Measurements from ENCODE around the gene ZNF236. TPM values are rescaled to one million over a fixed set of nuclear protein-coding genes. Genes with fewer than 3 reads are reported as not detected.

Gene ZNF236
- total and polyA plus RNA-seq, 10 of the 15 experiments (the other 5 are each of a cell fraction or from before 2014, with no cell fraction given) = 1.0 to 14.4 (median 5.9) TPM

DNA sequence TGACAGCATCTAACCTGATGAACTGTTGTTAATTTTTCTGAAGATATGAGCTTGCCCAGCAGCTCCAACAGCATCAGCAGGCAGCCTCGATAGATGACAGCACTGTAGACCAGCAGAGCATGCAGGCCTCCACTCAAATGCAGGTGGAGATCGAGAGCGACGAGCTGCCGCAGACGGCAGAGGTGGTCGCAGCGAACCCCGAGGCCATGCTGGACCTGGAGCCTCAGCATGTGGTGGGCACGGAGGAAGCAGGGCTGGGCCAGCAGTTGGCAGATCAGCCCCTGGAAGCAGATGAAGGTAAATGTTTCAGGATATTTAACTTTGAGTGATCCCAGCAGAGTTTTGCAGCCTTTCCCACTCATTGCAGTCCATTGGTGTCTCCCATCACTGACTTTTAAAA, 85.9 kb downstream of the ZNF236 start:
- H3K79me2 ChIP-seq (ENCODE audit: control insufficient read depth, insufficient read depth, low read length) = no peaks in the 10 kb centered on the region
- H3K4me3 ChIP-seq = no peak overlapping the region
- TF ChIP-seq TAF1 (IDR thresholded peaks at IDR 0.05; ENCODE audit: borderline replicate concordance, low read depth, low read length) = no peak
- no peak for TF ChIP-seq NR2F1 (conservative IDR thresholded peaks at IDR 0.05)
- TF ChIP-seq RFX5 (IDR thresholded peaks at IDR 0.05; ENCODE audit: low read depth, low read length) = no peak
- TF ChIP-seq, protein P1, sequence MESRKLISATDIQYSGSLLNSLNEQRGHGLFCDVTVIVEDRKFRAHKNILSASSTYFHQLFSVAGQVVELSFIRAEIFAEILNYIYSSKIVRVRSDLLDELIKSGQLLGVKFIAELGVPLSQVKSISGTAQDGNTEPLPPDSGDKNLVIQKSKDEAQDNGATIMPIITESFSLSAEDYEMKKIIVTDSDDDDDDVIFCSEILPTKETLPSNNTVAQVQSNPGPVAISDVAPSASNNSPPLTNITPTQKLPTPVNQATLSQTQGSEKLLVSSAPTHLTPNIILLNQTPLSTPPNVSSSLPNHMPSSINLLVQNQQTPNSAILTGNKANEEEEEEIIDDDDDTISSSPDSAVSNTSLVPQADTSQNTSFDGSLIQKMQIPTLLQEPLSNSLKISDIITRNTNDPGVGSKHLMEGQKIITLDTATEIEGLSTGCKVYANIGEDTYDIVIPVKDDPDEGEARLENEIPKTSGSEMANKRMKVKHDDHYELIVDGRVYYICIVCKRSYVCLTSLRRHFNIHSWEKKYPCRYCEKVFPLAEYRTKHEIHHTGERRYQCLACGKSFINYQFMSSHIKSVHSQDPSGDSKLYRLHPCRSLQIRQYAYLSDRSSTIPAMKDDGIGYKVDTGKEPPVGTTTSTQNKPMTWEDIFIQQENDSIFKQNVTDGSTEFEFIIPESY (IDR thresholded peaks at IDR 0.05) = no peak
- no peak for TF ChIP-seq MEF2A (IDR thresholded peaks at IDR 0.05; ENCODE audit: insufficient read depth, low read depth, low read length)
- TF ChIP-seq CREM (IDR thresholded peaks at IDR 0.05; ENCODE audit: low read depth) = no peak
- TF ChIP-seq POLR2AphosphoS2 (IDR thresholded peaks at IDR 0.05; ENCODE audit: low read depth, low read length) = no peak
- TF ChIP-seq, protein P2, sequence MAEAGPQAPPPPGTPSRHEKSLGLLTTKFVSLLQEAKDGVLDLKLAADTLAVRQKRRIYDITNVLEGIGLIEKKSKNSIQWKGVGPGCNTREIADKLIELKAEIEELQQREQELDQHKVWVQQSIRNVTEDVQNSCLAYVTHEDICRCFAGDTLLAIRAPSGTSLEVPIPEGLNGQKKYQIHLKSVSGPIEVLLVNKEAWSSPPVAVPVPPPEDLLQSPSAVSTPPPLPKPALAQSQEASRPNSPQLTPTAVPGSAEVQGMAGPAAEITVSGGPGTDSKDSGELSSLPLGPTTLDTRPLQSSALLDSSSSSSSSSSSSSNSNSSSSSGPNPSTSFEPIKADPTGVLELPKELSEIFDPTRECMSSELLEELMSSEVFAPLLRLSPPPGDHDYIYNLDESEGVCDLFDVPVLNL (IDR thresholded peaks at IDR 0.05; ENCODE audit: low read depth, low read length) = no peak
- no peak for TF ChIP-seq NFYB (IDR thresholded peaks at IDR 0.05; ENCODE audit: insufficient read depth, low read depth, low read length)
- TF ChIP-seq CREB1 (IDR thresholded peaks at IDR 0.05; ENCODE audit: low read depth) = no peak
- no peak for TF ChIP-seq CBFB (IDR thresholded peaks at IDR 0.05; ENCODE audit: low read depth)
- no peak for TF ChIP-seq LARP7 (IDR thresholded peaks at IDR 0.05)
- no peak for TF ChIP-seq SIX5 (IDR thresholded peaks at IDR 0.05; ENCODE audit: low read depth, low read length, severe bottlenecking)
- TF ChIP-seq, protein P3, sequence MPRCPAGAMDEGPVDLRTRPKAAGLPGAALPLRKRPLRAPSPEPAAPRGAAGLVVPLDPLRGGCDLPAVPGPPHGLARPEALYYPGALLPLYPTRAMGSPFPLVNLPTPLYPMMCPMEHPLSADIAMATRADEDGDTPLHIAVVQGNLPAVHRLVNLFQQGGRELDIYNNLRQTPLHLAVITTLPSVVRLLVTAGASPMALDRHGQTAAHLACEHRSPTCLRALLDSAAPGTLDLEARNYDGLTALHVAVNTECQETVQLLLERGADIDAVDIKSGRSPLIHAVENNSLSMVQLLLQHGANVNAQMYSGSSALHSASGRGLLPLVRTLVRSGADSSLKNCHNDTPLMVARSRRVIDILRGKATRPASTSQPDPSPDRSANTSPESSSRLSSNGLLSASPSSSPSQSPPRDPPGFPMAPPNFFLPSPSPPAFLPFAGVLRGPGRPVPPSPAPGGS (IDR thresholded peaks at IDR 0.05; ENCODE audit: borderline replicate concordance, insufficient read depth, low read depth, low read length, poor library complexity, severe bottlenecking) = no peak
- ChIA-PET POLR2A (no interaction called here), RAD21 (ENCODE audit: unreplicated experiment) (no interaction called here), SMC1A (ENCODE audit: uncharacterized antibody, unreplicated experiment) (no interaction called here), CTCF (interaction anchor here (1.3 kb wide), 1 partner anchor 75 kb away, joined by 3 read pairs; no protein-coding TSS in a partner anchor)
- ATAC-seq (no peak), DNase-seq (ENCODE audit: low read depth, low spot score) (no peak), FAIRE-seq (no peak)
- over 99% methylated on average over 10 of the region's 10 CpGs for WGBS (ENCODE audit: insufficient coverage, insufficient replicate concordance, low lambda C conversion rate, missing lambda C conversion rate)
- intact Hi-C loops (cut with micrococcal nuclease; ENCODE audit: unreplicated experiment) (no loop called here), in situ Hi-C loops (cut with MboI) (no loop called here)
- H3K27ac ChIP-seq (ENCODE audit: control insufficient read depth, insufficient read depth) = no peak overlapping the region
- no peaks in the 10 kb centered on the region for H3K27me3 ChIP-seq (replicated peaks in 1 of 2; ENCODE audit: control insufficient read depth in 2 of 2, insufficient read depth in 2 of 2, low read length in 1 of 2)
- no peaks in the 10 kb centered on the region for H3K9me3 ChIP-seq (replicated peaks; ENCODE audit: control insufficient read depth, insufficient read depth, low read length)
- H3K4me2 ChIP-seq (ENCODE audit: control insufficient read depth, insufficient read depth) = no peak overlapping the region
- BruUV-seq (replicated peaks) = no TSS peak
- no peak overlapping the region for H2AFZ ChIP-seq (ENCODE audit: control insufficient read depth, low read depth, low read length)
- H3K4me1 ChIP-seq (ENCODE audit: control insufficient read depth, insufficient read depth, low read length) = no peaks in the 10 kb centered on the region
- H4K20me1 ChIP-seq (ENCODE audit: control insufficient read depth, insufficient read depth) = no peaks in the 10 kb centered on the region
- H3K36me3 ChIP-seq (ENCODE audit: control insufficient read depth in 2 of 2, insufficient read depth in 2 of 2, low read length in 1 of 2) = peaks cover 5 to 18% of the 10 kb centered on the region in 2 experiments; a peak in 3 of 4 replicates
- no peak overlapping the region for H3K9ac ChIP-seq (ENCODE audit: control insufficient read depth, insufficient read depth, low read length)
